EL (cell line): ENCODE results near the gene ITGA11.

Experiments used
- DNase-seq: peaks from one replicate; pipeline ENCODE4 v3.0.0-alpha.2; 2016

ITGA11 gene

GRCh38 chr15:68372291-68372811 lies 59.6 kb downstream of the ITGA11 start:
- peak; percentile 27 for DNase-seq

- DNase-seq, result no peak
Measured at GRCh38 chr15:68371851-68372250, 60.1 kb downstream of the ITGA11 start.

GRCh38 chr15:68371160-68371559 lies 60.8 kb downstream of the ITGA11 start:
- no peak for DNase-seq

- DNase-seq, result no peak
Measured at GRCh38 chr15:68370768-68371151, 61.2 kb downstream of the ITGA11 start.

GRCh38 chr15:68369931-68370767 lies 61.8 kb downstream of the ITGA11 start:
- no peak for DNase-seq

- DNase-seq, result peak; percentile 31
Measured at GRCh38 chr15:68368731-68369435, 63.1 kb downstream of the ITGA11 start.

- no peak for DNase-seq
Measured at GRCh38 chr15:68367992-68368391, 64.0 kb downstream of the ITGA11 start.

GRCh38 chr15:68367226-68367625 lies 64.7 kb downstream of the ITGA11 start:
- DNase-seq, result no peak

- no peak for DNase-seq
Measured at GRCh38 chr15:68366314-68366713, 65.6 kb downstream of the ITGA11 start.

- no peak for DNase-seq
Measured at GRCh38 chr15:68365770-68366169, 66.2 kb downstream of the ITGA11 start.

GRCh38 chr15:68365140-68365745 lies 66.7 kb downstream of the ITGA11 start:
- DNase-seq, result no peak

GRCh38 chr15:68364660-68365035 lies 67.3 kb downstream of the ITGA11 start:
- DNase-seq, result no peak

- DNase-seq, result no peak
Measured at GRCh38 chr15:68364028-68364659, 67.8 kb downstream of the ITGA11 start.

- DNase-seq, result no peak
Measured at GRCh38 chr15:68363353-68363752, 68.6 kb downstream of the ITGA11 start.

GRCh38 chr15:68362537-68363126 lies 69.3 kb downstream of the ITGA11 start:
- no peak for DNase-seq

- DNase-seq, result no peak
Measured at GRCh38 chr15:68360721-68361120, 71.2 kb downstream of the ITGA11 start.

GRCh38 chr15:68356778-68357177 lies 75.2 kb downstream of the ITGA11 start:
- no peak for DNase-seq

GRCh38 chr15:68354923-68355322 lies 77.0 kb downstream of the ITGA11 start:
- peak; percentile 89 for DNase-seq

- no peak for DNase-seq
Measured at GRCh38 chr15:68354268-68354667, 77.7 kb downstream of the ITGA11 start.

- peak; percentile 25 for DNase-seq
Measured at GRCh38 chr15:68353421-68354135, 78.4 kb downstream of the ITGA11 start.

- DNase-seq, result peak; percentile 96
Measured at GRCh38 chr15:68352401-68353062, 79.4 kb downstream of the ITGA11 start.

- no peak for DNase-seq
Measured at GRCh38 chr15:68349151-68349550, 82.8 kb downstream of the ITGA11 start.
